SU-DHL-6 (cell line): ENCODE measurements around the gene ERN1.
A peak's percentile ranks its signal among the peaks of the same experiment; 100 is the strongest.

Source experiments
- H2AFZ ChIP-seq: fragments of 200-600 bp; sonication (generic); 2 replicates; pipeline ENCODE4 v1.6.1; 2014; ENCODE audit warnings: low read depth, mild to moderate bottlenecking, moderate library complexity, mixed read lengths, antibody characterized with exemption, low read length; ENCODE audit not compliant: severe bottlenecking
- H3F3A ChIP-seq: fragments of 200-600 bp; shearing (Covaris generic); 2 replicates; pipeline ENCODE4 v1.6.0; 2016; ENCODE audit warnings: antibody characterized with exemption, mild to moderate bottlenecking; ENCODE audit not compliant: insufficient read depth
- H3K27ac ChIP-seq: fragments of 200-600 bp; sonication (generic); 2 replicates; pipeline ENCODE4 v1.5.1; 2016; ENCODE audit warnings: low read depth, mild to moderate bottlenecking, low read length, moderate library complexity, mixed read lengths
- H3K27me3 ChIP-seq: fragments of 200-600 bp; sonication (generic), shearing (Covaris generic); 2 replicates; pipeline ENCODE4 v1.6.0; 2014; ENCODE audit warnings: mild to moderate bottlenecking, low read length
- H3K36me3 ChIP-seq: fragments of 200-600 bp; sonication (generic); 2 replicates; pipeline ENCODE4 v1.6.1; 2014; ENCODE audit warnings: mild to moderate bottlenecking, low read length, mixed read lengths
- H3K4me2 ChIP-seq: fragments of 300-600, 200-600 bp; shearing (Covaris generic), sonication (generic); 2 replicates; pipeline ENCODE4 v1.6.0; 2014; ENCODE audit warnings: low read length, low read depth, mild to moderate bottlenecking; ENCODE audit not compliant: poor library complexity, severe bottlenecking
- H3K4me3 ChIP-seq: fragments of 200-600 bp; sonication (generic); 2 replicates; pipeline ENCODE4 v1.5.1; 2014; ENCODE audit warnings: antibody characterized with exemption, low read length, mild to moderate bottlenecking, mixed read lengths; ENCODE audit not compliant: insufficient read depth, poor library complexity, severe bottlenecking
- H3K79me2 ChIP-seq: fragments of 200-600 bp; sonication (generic); 2 replicates; pipeline ENCODE4 v1.6.1; 2014; ENCODE audit warnings: mild to moderate bottlenecking, low read length, moderate library complexity; ENCODE audit not compliant: insufficient read depth
- H3K9ac ChIP-seq: fragments of 200-600 bp; sonication (generic); 2 replicates; pipeline ENCODE4 v1.7.0; 2014; ENCODE audit warnings: mild to moderate bottlenecking, low read length
- H3K9me2 ChIP-seq: fragments of 200-600 bp; sonication (generic); replicated peaks from 2 replicates; pipeline ENCODE4 v1.6.1; 2014; ENCODE audit warnings: low read length; ENCODE audit not compliant: insufficient read depth
- H3K9me3 ChIP-seq: fragments of 200-600 bp; sonication (generic); 2 replicates; pipeline ENCODE4 v1.6.1; 2014; ENCODE audit warnings: low read length, mixed read lengths; ENCODE audit not compliant: insufficient read depth
- H4K20me1 ChIP-seq: fragments of 200-600 bp; sonication (generic); 2 replicates; pipeline ENCODE4 v1.6.1; 2014; ENCODE audit warnings: low read depth, mild to moderate bottlenecking, antibody characterized with exemption, low read length, moderate library complexity, mixed read lengths
- EZH2phosphoT487 ChIP-seq: fragments of 200-600 bp; sonication (generic), shearing (Covaris generic); conservative IDR thresholded peaks from 2 replicates; pipeline ENCODE4 v1.6.1; 2018; ENCODE audit warnings: mild to moderate bottlenecking, antibody characterized with exemption, low read length, moderate library complexity, mixed read lengths
- TF ChIP-seq, protein P1 (sequence below): fragments of 200-600 bp; sonication (generic); IDR thresholded peaks from one replicate; pipeline ENCODE4 v1.5.1; 2017; ENCODE audit warnings: antibody characterized with exemption, mild to moderate bottlenecking, low read length, moderate library complexity; ENCODE audit not compliant: insufficient read depth, poor library complexity, severe bottlenecking

The ERN1 gene

GRCh38 chr17:64133546-64134215 is 3.7 kb upstream of the ERN1 start:
- H3F3A ChIP-seq, result no peaks in the 10 kb centered on the region
- no peak for TF ChIP-seq EZH2phosphoT487
- TF ChIP-seq, protein P1, sequence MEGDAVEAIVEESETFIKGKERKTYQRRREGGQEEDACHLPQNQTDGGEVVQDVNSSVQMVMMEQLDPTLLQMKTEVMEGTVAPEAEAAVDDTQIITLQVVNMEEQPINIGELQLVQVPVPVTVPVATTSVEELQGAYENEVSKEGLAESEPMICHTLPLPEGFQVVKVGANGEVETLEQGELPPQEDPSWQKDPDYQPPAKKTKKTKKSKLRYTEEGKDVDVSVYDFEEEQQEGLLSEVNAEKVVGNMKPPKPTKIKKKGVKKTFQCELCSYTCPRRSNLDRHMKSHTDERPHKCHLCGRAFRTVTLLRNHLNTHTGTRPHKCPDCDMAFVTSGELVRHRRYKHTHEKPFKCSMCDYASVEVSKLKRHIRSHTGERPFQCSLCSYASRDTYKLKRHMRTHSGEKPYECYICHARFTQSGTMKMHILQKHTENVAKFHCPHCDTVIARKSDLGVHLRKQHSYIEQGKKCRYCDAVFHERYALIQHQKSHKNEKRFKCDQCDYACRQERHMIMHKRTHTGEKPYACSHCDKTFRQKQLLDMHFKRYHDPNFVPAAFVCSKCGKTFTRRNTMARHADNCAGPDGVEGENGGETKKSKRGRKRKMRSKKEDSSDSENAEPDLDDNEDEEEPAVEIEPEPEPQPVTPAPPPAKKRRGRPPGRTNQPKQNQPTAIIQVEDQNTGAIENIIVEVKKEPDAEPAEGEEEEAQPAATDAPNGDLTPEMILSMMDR, result peak; percentile 57
- H3K27me3 ChIP-seq, result no peaks in the 10 kb centered on the region
- H3K9ac ChIP-seq, result no peak overlapping the region
- no peak overlapping the region for H3K4me2 ChIP-seq
- H3K36me3 ChIP-seq, result no peaks in the 10 kb centered on the region
- no peaks in the 10 kb centered on the region for H4K20me1 ChIP-seq
- H3K9me2 ChIP-seq, result no peaks in the 10 kb centered on the region
- H3K79me2 ChIP-seq, result no peaks in the 10 kb centered on the region
- no peak overlapping the region for H3K4me3 ChIP-seq
- H2AFZ ChIP-seq, result no peak overlapping the region
- H3K9me3 ChIP-seq, result no peaks in the 10 kb centered on the region
- H3K27ac ChIP-seq, result no peak overlapping the region

DNA sequence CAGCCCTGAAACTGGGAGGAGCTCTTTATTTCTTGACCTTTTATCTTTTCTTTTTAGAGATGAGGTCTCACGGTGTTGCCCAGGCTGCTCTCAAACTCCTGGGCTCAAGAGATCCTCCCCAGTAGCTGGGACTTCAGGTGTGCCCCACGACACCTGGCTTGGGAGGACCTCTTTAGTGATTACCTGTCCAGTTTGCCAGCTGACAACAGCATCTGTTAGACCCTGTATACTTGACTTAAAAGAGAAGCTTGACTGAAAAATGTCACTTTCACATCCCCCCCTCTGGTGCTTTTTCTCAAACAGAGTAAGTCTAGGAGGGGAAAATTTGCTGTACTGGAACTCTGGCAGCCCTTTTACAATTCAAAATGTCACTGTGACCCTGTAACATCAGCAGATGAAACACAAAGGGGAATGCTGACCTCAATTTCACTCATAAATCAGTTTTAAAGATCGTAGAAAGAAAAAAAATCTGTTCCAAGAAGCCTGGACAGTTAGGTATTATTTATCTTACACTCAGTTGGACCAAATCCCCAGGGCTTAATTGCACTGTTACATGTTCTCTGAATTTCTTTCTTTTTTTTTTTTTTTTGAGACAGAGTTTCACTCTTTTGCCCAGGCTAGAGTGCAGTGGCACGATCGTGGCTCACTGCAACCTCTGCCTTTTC is 1.8 kb upstream of the ERN1 start:
- Histone ChIP-seq H3K4me3 (no peak overlapping the region), H3K9ac (no peak overlapping the region), H3K36me3 (no peaks in the 10 kb centered on the region), H3K27ac (no peak overlapping the region), H2AFZ (no peak overlapping the region), H3K9me2 (no peaks in the 10 kb centered on the region), H4K20me1 (no peaks in the 10 kb centered on the region), H3K27me3 (no peaks in the 10 kb centered on the region), H3K79me2 (no peaks in the 10 kb centered on the region), H3K4me2 (no peak overlapping the region), H3F3A (no peaks in the 10 kb centered on the region), H3K9me3 (no peaks in the 10 kb centered on the region)
- TF ChIP-seq, protein P1, result no peak
- no peak for TF ChIP-seq EZH2phosphoT487

GRCh38 chr17:64130559-64131001 is 636 bp upstream of the ERN1 start:
- H3K4me3 ChIP-seq, result peak overlapping the region; percentile 36
- no peaks in the 10 kb centered on the region for H3K79me2 ChIP-seq
- H2AFZ ChIP-seq, result peak overlapping the region; percentile 42
- H4K20me1 ChIP-seq, result no peaks in the 10 kb centered on the region
- H3K36me3 ChIP-seq, result no peaks in the 10 kb centered on the region
- no peak overlapping the region; the same call in 1 of the 2 replicates for H3K9ac ChIP-seq
- H3K9me2 ChIP-seq, result no peaks in the 10 kb centered on the region
- H3F3A ChIP-seq, result no peaks in the 10 kb centered on the region
- no peak for TF ChIP-seq EZH2phosphoT487
- TF ChIP-seq, protein P1, result no peak
- peak overlapping the region; percentile 52 for H3K4me2 ChIP-seq
- no peaks in the 10 kb centered on the region for H3K9me3 ChIP-seq
- no peaks in the 10 kb centered on the region for H3K27me3 ChIP-seq
- H3K27ac ChIP-seq, result no peak overlapping the region
